Measurements from ENCODE around the gene SNX8.

DNA sequence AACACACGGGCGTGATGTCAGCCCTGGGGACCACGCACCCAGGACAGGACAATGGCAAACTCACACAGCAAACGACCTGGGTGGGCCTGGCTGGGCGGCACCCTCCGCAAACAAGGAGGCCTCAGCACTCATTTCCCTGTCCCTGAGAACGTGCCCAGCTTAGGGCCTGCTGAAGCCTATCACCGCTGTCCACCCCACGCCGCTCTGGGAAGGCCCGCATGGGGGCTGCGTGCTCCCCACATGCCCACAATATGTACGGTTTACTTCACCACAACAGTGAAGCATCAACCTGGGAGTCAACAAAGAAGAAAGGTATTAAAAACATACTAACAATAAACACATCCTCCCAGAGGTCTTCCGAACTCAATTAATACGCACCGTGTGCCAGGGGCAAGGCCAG is 93.7 kb downstream of the SNX8 start:
- TF ChIP-seq, protein P1, sequence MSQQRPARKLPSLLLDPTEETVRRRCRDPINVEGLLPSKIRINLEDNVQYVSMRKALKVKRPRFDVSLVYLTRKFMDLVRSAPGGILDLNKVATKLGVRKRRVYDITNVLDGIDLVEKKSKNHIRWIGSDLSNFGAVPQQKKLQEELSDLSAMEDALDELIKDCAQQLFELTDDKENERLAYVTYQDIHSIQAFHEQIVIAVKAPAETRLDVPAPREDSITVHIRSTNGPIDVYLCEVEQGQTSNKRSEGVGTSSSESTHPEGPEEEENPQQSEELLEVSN (IDR thresholded peaks at IDR 0.05; ENCODE audit: borderline replicate concordance, low read depth) = no peak
- no peak for TF ChIP-seq EP300 (IDR thresholded peaks at IDR 0.05)
- TF ChIP-seq, protein P2, sequence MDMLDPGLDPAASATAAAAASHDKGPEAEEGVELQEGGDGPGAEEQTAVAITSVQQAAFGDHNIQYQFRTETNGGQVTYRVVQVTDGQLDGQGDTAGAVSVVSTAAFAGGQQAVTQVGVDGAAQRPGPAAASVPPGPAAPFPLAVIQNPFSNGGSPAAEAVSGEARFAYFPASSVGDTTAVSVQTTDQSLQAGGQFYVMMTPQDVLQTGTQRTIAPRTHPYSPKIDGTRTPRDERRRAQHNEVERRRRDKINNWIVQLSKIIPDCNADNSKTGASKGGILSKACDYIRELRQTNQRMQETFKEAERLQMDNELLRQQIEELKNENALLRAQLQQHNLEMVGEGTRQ (IDR thresholded peaks at IDR 0.05) = no peak
- TF ChIP-seq SMC3 (IDR thresholded peaks at IDR 0.05) = no peak
- TF ChIP-seq JUNB (IDR thresholded peaks at IDR 0.05) = no peak
- TF ChIP-seq POLR2A (IDR thresholded peaks at IDR 0.05; ENCODE audit: low read length) = no peak
- TF ChIP-seq RCOR1 (IDR thresholded peaks at IDR 0.05; ENCODE audit: low read depth, low read length) = no peak
- no peak for TF ChIP-seq ZFP36 (IDR thresholded peaks at IDR 0.05; ENCODE audit: borderline replicate concordance, partially characterized antibody)
- TF ChIP-seq, protein P3, sequence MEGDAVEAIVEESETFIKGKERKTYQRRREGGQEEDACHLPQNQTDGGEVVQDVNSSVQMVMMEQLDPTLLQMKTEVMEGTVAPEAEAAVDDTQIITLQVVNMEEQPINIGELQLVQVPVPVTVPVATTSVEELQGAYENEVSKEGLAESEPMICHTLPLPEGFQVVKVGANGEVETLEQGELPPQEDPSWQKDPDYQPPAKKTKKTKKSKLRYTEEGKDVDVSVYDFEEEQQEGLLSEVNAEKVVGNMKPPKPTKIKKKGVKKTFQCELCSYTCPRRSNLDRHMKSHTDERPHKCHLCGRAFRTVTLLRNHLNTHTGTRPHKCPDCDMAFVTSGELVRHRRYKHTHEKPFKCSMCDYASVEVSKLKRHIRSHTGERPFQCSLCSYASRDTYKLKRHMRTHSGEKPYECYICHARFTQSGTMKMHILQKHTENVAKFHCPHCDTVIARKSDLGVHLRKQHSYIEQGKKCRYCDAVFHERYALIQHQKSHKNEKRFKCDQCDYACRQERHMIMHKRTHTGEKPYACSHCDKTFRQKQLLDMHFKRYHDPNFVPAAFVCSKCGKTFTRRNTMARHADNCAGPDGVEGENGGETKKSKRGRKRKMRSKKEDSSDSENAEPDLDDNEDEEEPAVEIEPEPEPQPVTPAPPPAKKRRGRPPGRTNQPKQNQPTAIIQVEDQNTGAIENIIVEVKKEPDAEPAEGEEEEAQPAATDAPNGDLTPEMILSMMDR (IDR thresholded peaks at IDR 0.05) = no peak
- no peak for TF ChIP-seq BHLHE40 (IDR thresholded peaks at IDR 0.05; ENCODE audit: low read depth, low read length)
- TF ChIP-seq, protein P4, sequence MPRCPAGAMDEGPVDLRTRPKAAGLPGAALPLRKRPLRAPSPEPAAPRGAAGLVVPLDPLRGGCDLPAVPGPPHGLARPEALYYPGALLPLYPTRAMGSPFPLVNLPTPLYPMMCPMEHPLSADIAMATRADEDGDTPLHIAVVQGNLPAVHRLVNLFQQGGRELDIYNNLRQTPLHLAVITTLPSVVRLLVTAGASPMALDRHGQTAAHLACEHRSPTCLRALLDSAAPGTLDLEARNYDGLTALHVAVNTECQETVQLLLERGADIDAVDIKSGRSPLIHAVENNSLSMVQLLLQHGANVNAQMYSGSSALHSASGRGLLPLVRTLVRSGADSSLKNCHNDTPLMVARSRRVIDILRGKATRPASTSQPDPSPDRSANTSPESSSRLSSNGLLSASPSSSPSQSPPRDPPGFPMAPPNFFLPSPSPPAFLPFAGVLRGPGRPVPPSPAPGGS (IDR thresholded peaks at IDR 0.05) = no peak

Measured in A549 (cell line).